ENCODE results near the gene ASH1L.
"Not testable (repeated sequence)": the region's sequence is repeated elsewhere in the genome, so short reads cannot be mapped to it uniquely, and the experiment has no call there.

Gene ASH1L

GRCh38 chr1:155433128-155433830, 129.3 kb downstream of the ASH1L start:
- DNase-seq: not testable (repeated sequence)

GRCh38 chr1:155424091-155424490, 138.5 kb downstream of the ASH1L start:
- DNase-seq: no peak

GRCh38 chr1:155420788-155421187, 141.8 kb downstream of the ASH1L start:
- DNase-seq: no peak

- DNase-seq: not testable (repeated sequence)
Measured at GRCh38 chr1:155411840-155412239, 150.8 kb downstream of the ASH1L start.

- DNase-seq: no peak
Measured at GRCh38 chr1:155410931-155411330, 151.7 kb downstream of the ASH1L start.

- no peak for DNase-seq
Measured at GRCh38 chr1:155396874-155397476, 165.6 kb downstream of the ASH1L start.

GRCh38 chr1:155392898-155393411, 169.6 kb downstream of the ASH1L start:
- no peak for DNase-seq

- no peak for DNase-seq
Measured at GRCh38 chr1:155389826-155390225, 172.8 kb downstream of the ASH1L start.

GRCh38 chr1:155385836-155386235, 176.8 kb downstream of the ASH1L start:
- not testable (repeated sequence) for DNase-seq

- no peak for DNase-seq
Measured at GRCh38 chr1:155383406-155383805, 179.2 kb downstream of the ASH1L start.

GRCh38 chr1:155379631-155380090, 182.9 kb downstream of the ASH1L start:
- no peak for DNase-seq

- DNase-seq: no peak
Measured at GRCh38 chr1:155379180-155379579, 183.4 kb downstream of the ASH1L start.

- DNase-seq: no peak
Measured at GRCh38 chr1:155360051-155360450, 202.6 kb downstream of the ASH1L start.

GRCh38 chr1:155352631-155353030, 210.0 kb downstream of the ASH1L start:
- no peak for DNase-seq

GRCh38 chr1:155342842-155343241, 219.8 kb downstream of the ASH1L start:
- DNase-seq: no peak

GRCh38 chr1:155339515-155340097, 223.0 kb downstream of the ASH1L start:
- no peak for DNase-seq

GRCh38 chr1:155334962-155335361, 227.6 kb downstream of the ASH1L start:
- no peak for DNase-seq

GRCh38 chr1:155329980-155330598, 232.5 kb downstream of the ASH1L start:
- no peak for DNase-seq

GRCh38 chr1:155328856-155329255, 233.7 kb downstream of the ASH1L start:
- DNase-seq: not testable (repeated sequence)

- DNase-seq: no peak
Measured at GRCh38 chr1:155327981-155328380, 234.6 kb downstream of the ASH1L start.

- DNase-seq: no peak
Measured at GRCh38 chr1:155326631-155327037, 236.0 kb downstream of the ASH1L start.

- no peak for DNase-seq
Measured at GRCh38 chr1:155326020-155326526, 236.5 kb downstream of the ASH1L start.

- DNase-seq: no peak
Measured at GRCh38 chr1:155325603-155325893, 237.1 kb downstream of the ASH1L start.
